H9 (cell line): ENCODE results near the gene RSPH9. TPM values are rescaled to one million over a fixed set of nuclear protein-coding genes. Genes with fewer than 3 reads are reported as not detected.

Experiments used
- DNase-seq: peaks from one replicate; pipeline ENCODE4 v3.0.0-alpha.2; 2017
- H2AFZ ChIP-seq: one replicate; pipeline ENCODE4 v1.6.1; 2013; ENCODE audit warnings: mild to moderate bottlenecking, low read length, control low read depth, moderate library complexity
- H2AK5ac ChIP-seq: 2 replicates; pipeline ENCODE4 v1.6.1; 2013; ENCODE audit warnings: low read length, control low read depth, mixed read lengths; ENCODE audit not compliant: insufficient read length
- H2BK120ac ChIP-seq: one replicate; pipeline ENCODE4 v1.6.1; 2013; ENCODE audit warnings: low read depth, mild to moderate bottlenecking, low read length, control low read depth, inconsistent platforms; ENCODE audit not compliant: poor library complexity, severe bottlenecking
- H2BK12ac ChIP-seq: 2 replicates; pipeline ENCODE4 v1.6.1; 2013; ENCODE audit warnings: low read length, control low read depth, mixed read lengths, low read depth; ENCODE audit not compliant: insufficient read length
- H2BK15ac ChIP-seq: 2 replicates; pipeline ENCODE4 v1.6.1; 2013; ENCODE audit warnings: low read depth, low read length, control low read depth
- H2BK20ac ChIP-seq: one replicate; pipeline ENCODE4 v1.6.1; 2013; ENCODE audit warnings: low read depth, mild to moderate bottlenecking, low read length, control low read depth, inconsistent platforms; ENCODE audit not compliant: poor library complexity, severe bottlenecking
- H2BK5ac ChIP-seq: 2 replicates; pipeline ENCODE4 v1.6.1; 2013; ENCODE audit warnings: low read length, control low read depth, mixed read lengths; ENCODE audit not compliant: insufficient read length
- H3K14ac ChIP-seq: 2 replicates; pipeline ENCODE4 v1.6.1; 2013; ENCODE audit warnings: low read length, control low read depth; ENCODE audit not compliant: insufficient read depth
- H3K18ac ChIP-seq: 2 replicates; pipeline ENCODE4 v1.6.1; 2013; ENCODE audit warnings: low read depth, mild to moderate bottlenecking, mixed read lengths, low read length, control low read depth; ENCODE audit not compliant: insufficient read length
- H3K23ac ChIP-seq: 2 replicates; pipeline ENCODE4 v1.6.1; 2013; ENCODE audit warnings: low read length, control low read depth, mixed read lengths, low read depth; ENCODE audit not compliant: insufficient read length
- H3K23me2 ChIP-seq: 2 replicates; pipeline ENCODE4 v1.6.1; 2013; ENCODE audit warnings: low read depth, mild to moderate bottlenecking, mixed read lengths, low read length, control low read depth; ENCODE audit not compliant: insufficient read length, poor library complexity, severe bottlenecking
- H3K27ac ChIP-seq: 2 replicates; pipeline ENCODE4 v1.5.1; 2013; ENCODE audit warnings: low read length, control low read depth, mixed read lengths, low read depth; ENCODE audit not compliant: insufficient read length
- H3K27me3 ChIP-seq: 2 replicates; pipeline ENCODE4 v1.6.1; 2013; ENCODE audit warnings: low read length, control low read depth, inconsistent platforms; ENCODE audit not compliant: insufficient read depth
- H3K4ac ChIP-seq: 2 replicates; pipeline ENCODE4 v1.6.1; 2013; ENCODE audit warnings: low read depth, mild to moderate bottlenecking, control low read depth, inconsistent platforms, low read length, moderate library complexity
- H3K4me1 ChIP-seq: 2 replicates; pipeline ENCODE4 v1.6.1; 2013; ENCODE audit warnings: low read length, control low read depth, inconsistent platforms; ENCODE audit not compliant: insufficient read depth
- H3K4me2 ChIP-seq: 2 replicates; pipeline ENCODE4 v1.6.1; 2013; ENCODE audit warnings: low read length, control low read depth, mixed read lengths; ENCODE audit not compliant: insufficient read length, insufficient read depth
- H3K56ac ChIP-seq: 2 replicates; pipeline ENCODE4 v1.6.1; 2013; ENCODE audit warnings: low read depth, mild to moderate bottlenecking, mixed read lengths, low read length, control low read depth; ENCODE audit not compliant: insufficient read length
- H3K79me1 ChIP-seq: 2 replicates; pipeline ENCODE4 v1.6.1; 2013; ENCODE audit warnings: low read depth, mild to moderate bottlenecking, moderate library complexity, low read length, control low read depth, inconsistent platforms; ENCODE audit not compliant: insufficient read depth, poor library complexity, severe bottlenecking
- H3K79me2 ChIP-seq: 2 replicates; pipeline ENCODE4 v1.6.1; 2013; ENCODE audit warnings: low read length, control low read depth, inconsistent platforms; ENCODE audit not compliant: insufficient read depth
- H3K9ac ChIP-seq: 2 replicates; pipeline ENCODE4 v1.6.1; 2013; ENCODE audit warnings: low read length, control low read depth, mixed read lengths; ENCODE audit not compliant: insufficient read length; ENCODE audit errors: extremely low read depth
- H3K9me3 ChIP-seq: one replicate; pipeline ENCODE4 v1.6.1; 2013; ENCODE audit warnings: low read depth, low read length, inconsistent platforms; ENCODE audit not compliant: control insufficient read depth
- H3T11ph ChIP-seq: one replicate; pipeline ENCODE4 v1.6.1; 2013; ENCODE audit warnings: mild to moderate bottlenecking, low read length, control low read depth, inconsistent platforms
- H4K20me1 ChIP-seq: one replicate; pipeline ENCODE4 v1.6.1; 2013; ENCODE audit not compliant: control insufficient read depth, insufficient read length, insufficient read depth
- H4K5ac ChIP-seq: 2 replicates; pipeline ENCODE4 v1.6.1; 2013; ENCODE audit warnings: low read depth, mild to moderate bottlenecking, mixed read lengths, low read length, control low read depth; ENCODE audit not compliant: insufficient read length
- H4K8ac ChIP-seq: replicated peaks from 2 replicates; pipeline ENCODE4 v1.6.1; 2013; ENCODE audit warnings: low read length, control low read depth, mixed read lengths, low read depth; ENCODE audit not compliant: insufficient read length
- H4K91ac ChIP-seq: 2 replicates; pipeline ENCODE4 v1.6.1; 2013; ENCODE audit warnings: low read depth, mild to moderate bottlenecking, moderate library complexity, mixed read lengths, low read length, control low read depth; ENCODE audit not compliant: insufficient read length
- H3K27ac Mint-ChIP-seq, 3 experiments: 2 replicates in 2 of 3; 3 replicates in 1 of 3; pipeline ENCODE4 v1.8.0; 2020 to 2021; ENCODE audit warnings: mixed read lengths in 3 of 3, mild to moderate bottlenecking in 1 of 3, moderate library complexity in 1 of 3
- H3K27me3 Mint-ChIP-seq: 2 replicates; pipeline ENCODE4 v1.8.0; 2021; ENCODE audit warnings: low read depth, mild to moderate bottlenecking, moderate library complexity, mixed read lengths
- H3K36me3 Mint-ChIP-seq, 3 experiments: 2 replicates in 2 of 3; 3 replicates in 1 of 3; pipeline ENCODE4 v1.8.0; 2020 to 2021; ENCODE audit warnings: low read depth in 3 of 3, mixed read lengths in 3 of 3; ENCODE audit not compliant: insufficient read depth in 1 of 3
- H3K4me1 Mint-ChIP-seq, 2 experiments: 2 replicates each; pipeline ENCODE4 v1.8.0; 2020; ENCODE audit warnings: mixed read lengths in 2 of 2
- H3K4me3 Mint-ChIP-seq, 2 experiments: 2 replicates in 1 of 2; 3 replicates in 1 of 2; pipeline ENCODE4 v1.8.0; 2020 to 2021; ENCODE audit warnings: mild to moderate bottlenecking in 2 of 2, mixed read lengths in 2 of 2, moderate library complexity in 1 of 2
- H3K9me3 Mint-ChIP-seq, 2 experiments: 2 replicates in 1 of 2; 3 replicates in 1 of 2; pipeline ENCODE4 v1.8.0; 2020; ENCODE audit warnings: mild to moderate bottlenecking in 2 of 2, mixed read lengths in 2 of 2, moderate library complexity in 1 of 2
- WGBS: extraction: QIAGEN DNeasy Blood & Tissue Kit; methylation state at CpG from one replicate; pipeline ENCODE4 v1.1.7; 2013; ENCODE audit warnings: missing lambda C conversion rate, low lambda C conversion rate, mixed read lengths; ENCODE audit not compliant: insufficient read length; ENCODE audit errors: extremely low coverage; 5-methylcytosine and 5-hydroxymethylcytosine counted together
- total RNA-seq: library from RNA; stranded (reverse); gene quantifications from 2 replicates; pipeline ENCODE4 v1.2.1, GENCODE V29; 2021
- TF ChIP-seq, protein P1 (sequence below): fragments of 200-600 bp; sonication (generic); conservative IDR thresholded peaks from 3 replicates; pipeline ENCODE4 v1.8.0; 2021; ENCODE audit warnings: antibody characterized with exemption, mild to moderate bottlenecking

Gene RSPH9
- total RNA-seq, 1 experiment from 2014 or later = 0.39 TPM

DNA sequence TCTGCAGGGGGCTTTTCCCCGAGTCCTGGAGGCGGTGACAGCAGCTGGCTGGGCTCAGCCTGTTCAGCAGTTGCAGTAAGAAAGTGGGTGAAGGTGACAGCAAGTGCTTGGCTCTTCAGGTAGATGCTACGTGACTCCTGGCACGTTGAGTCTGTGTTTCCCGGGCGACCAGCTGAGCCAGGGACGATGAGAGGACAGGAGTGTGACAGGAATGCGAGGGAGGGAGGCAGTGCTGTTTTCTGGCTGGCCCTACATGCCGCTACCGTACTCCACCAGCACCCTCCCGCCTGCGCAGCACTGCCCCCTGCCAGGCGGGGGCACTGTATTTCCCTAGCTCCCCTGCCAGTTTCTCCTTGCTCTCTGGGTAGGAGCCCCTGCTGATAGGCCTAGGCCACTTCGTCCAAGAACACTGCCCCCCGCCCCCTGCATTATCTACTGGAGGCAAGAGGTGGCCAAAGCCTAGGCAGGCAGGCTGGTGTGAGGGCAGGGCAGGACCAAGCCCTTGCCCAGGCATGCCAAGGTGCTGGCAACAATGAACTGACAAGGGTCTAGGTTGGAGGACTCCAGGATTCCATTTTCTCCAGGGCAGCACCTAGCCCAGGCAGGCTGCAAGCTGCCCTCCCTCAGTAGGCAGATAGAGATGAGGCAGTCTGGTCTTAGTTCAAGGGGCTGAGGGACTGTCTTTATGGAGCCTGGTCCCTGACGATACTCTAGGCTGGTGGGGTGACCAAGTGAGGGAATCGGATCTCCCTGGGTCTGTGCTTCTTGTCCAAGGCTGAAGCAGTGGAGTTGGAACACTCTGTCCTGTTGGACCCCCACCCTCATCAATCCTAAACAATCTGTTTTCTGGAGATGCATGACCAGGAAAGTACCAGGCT is 23.6 kb downstream of the RSPH9 start:
- Mint-ChIP-seq H3K27ac (peak overlapping the region; percentile 27 to 85 (median 44); a peak in 4 of 7 replicates), H3K36me3 (peaks cover 11 to 32% (median 29%) of the 10 kb centered on the region in 3 experiments)

More for the DNA sequence above, 23.6 kb downstream of the RSPH9 start:
- H3K4me3 Mint-ChIP-seq = peak overlapping the region; percentile 39 to 63; a peak in 4 of 5 replicates
- no peaks in the 10 kb centered on the region for H3K23me2 ChIP-seq
- H4K20me1 ChIP-seq = no peaks in the 10 kb centered on the region
- H4K91ac ChIP-seq = no peak overlapping the region
- H3K4ac ChIP-seq = no peak overlapping the region
- no peak overlapping the region for H2BK12ac ChIP-seq
- no peak overlapping the region for H3T11ph ChIP-seq
- H2BK120ac ChIP-seq = no peak overlapping the region
- H3K9me3 ChIP-seq = no peaks in the 10 kb centered on the region
- peaks cover 4% of the 10 kb centered on the region for H3K4me1 ChIP-seq
- H4K5ac ChIP-seq = no peak overlapping the region
- no peak overlapping the region for H4K8ac ChIP-seq
- H3K14ac ChIP-seq = no peak overlapping the region; the same call in 1 of the 2 replicates
- H2AK5ac ChIP-seq = no peak overlapping the region
- no peak overlapping the region for H2AFZ ChIP-seq
- H3K9me3 Mint-ChIP-seq = no peaks in the 10 kb centered on the region; a peak in 2 of 5 replicates
- no peak overlapping the region for H2BK20ac ChIP-seq
- H3K27me3 Mint-ChIP-seq = peaks cover 18% of the 10 kb centered on the region
- H3K4me1 Mint-ChIP-seq = peaks cover 32 to 39% of the 10 kb centered on the region in 2 experiments
- H3K27me3 ChIP-seq = no peaks in the 10 kb centered on the region
- no peak overlapping the region for H3K9ac ChIP-seq
- H2BK5ac ChIP-seq = no peak overlapping the region
- no peak overlapping the region for H3K27ac ChIP-seq
- TF ChIP-seq, protein P1, sequence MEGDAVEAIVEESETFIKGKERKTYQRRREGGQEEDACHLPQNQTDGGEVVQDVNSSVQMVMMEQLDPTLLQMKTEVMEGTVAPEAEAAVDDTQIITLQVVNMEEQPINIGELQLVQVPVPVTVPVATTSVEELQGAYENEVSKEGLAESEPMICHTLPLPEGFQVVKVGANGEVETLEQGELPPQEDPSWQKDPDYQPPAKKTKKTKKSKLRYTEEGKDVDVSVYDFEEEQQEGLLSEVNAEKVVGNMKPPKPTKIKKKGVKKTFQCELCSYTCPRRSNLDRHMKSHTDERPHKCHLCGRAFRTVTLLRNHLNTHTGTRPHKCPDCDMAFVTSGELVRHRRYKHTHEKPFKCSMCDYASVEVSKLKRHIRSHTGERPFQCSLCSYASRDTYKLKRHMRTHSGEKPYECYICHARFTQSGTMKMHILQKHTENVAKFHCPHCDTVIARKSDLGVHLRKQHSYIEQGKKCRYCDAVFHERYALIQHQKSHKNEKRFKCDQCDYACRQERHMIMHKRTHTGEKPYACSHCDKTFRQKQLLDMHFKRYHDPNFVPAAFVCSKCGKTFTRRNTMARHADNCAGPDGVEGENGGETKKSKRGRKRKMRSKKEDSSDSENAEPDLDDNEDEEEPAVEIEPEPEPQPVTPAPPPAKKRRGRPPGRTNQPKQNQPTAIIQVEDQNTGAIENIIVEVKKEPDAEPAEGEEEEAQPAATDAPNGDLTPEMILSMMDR = peak; percentile 58; the same call in 2 of the 3 replicates
- H3K18ac ChIP-seq = peak overlapping the region; percentile 4
- H3K56ac ChIP-seq = no peak overlapping the region
- DNase-seq = peak; percentile 88
- no CpG with 5 or more reads among the region's 17 CpGs for WGBS
- no peaks in the 10 kb centered on the region for H3K79me1 ChIP-seq
- H3K79me2 ChIP-seq = no peaks in the 10 kb centered on the region
- H2BK15ac ChIP-seq = no peak overlapping the region
- no peak overlapping the region for H3K23ac ChIP-seq
- H3K4me2 ChIP-seq = peak overlapping the region; percentile 5
